Measurements from ENCODE around the gene MORN1.

DNA sequence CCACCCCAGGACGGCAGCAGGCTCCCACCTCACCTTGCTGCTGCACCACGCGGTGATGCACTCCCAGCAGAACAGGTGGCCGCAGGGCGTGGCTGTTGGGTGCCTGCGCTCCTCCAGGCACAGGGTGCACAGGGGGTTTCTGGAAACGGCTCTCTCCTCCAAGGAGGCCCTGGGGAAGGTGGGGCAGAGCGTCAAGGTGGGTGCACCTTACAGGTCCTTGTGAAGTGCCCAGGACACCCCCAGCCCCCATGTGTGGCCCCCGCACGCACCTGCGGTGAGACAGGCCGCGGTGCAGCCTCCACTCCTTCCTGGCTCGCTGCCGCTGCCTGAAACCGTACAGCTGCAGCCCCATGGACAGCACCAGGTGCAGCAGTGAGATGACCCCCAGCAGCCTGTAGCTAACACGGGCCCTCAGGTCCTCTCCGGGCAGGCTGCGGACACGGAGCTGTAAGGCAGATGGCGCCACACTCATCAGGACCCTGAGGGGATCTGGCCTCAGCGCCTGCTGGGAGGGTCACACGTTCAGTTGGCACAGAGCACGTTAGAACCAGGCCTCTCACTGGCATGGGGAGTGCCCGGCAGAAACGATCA, 15.2 kb upstream of the MORN1 start:
- TF ChIP-seq, protein P1, sequence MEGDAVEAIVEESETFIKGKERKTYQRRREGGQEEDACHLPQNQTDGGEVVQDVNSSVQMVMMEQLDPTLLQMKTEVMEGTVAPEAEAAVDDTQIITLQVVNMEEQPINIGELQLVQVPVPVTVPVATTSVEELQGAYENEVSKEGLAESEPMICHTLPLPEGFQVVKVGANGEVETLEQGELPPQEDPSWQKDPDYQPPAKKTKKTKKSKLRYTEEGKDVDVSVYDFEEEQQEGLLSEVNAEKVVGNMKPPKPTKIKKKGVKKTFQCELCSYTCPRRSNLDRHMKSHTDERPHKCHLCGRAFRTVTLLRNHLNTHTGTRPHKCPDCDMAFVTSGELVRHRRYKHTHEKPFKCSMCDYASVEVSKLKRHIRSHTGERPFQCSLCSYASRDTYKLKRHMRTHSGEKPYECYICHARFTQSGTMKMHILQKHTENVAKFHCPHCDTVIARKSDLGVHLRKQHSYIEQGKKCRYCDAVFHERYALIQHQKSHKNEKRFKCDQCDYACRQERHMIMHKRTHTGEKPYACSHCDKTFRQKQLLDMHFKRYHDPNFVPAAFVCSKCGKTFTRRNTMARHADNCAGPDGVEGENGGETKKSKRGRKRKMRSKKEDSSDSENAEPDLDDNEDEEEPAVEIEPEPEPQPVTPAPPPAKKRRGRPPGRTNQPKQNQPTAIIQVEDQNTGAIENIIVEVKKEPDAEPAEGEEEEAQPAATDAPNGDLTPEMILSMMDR (IDR thresholded peaks at IDR 0.05; ENCODE audit: low read depth, low read length): 0 out of 2 replicates have a peak, but pooled peaks have one; percentile 5
- no peak for TF ChIP-seq EZH2phosphoT487 (IDR thresholded peaks at IDR 0.05; ENCODE audit: low read depth)

Measured in OCI-LY3 (cell line).